MM.1S (cell line): ENCODE results near the gene SNX33.

Experiments used
- CTCF ChIP-seq: fragments of 300-600 bp; sonication (generic); IDR thresholded peaks from 2 replicates; pipeline ENCODE4 v1.5.1; 2016; ENCODE audit warnings: antibody characterized with exemption, low read length, mixed read lengths
- EZH2 ChIP-seq: fragments of 300-600 bp; sonication (generic); optimal IDR thresholded peaks from 2 replicates; pipeline ENCODE3; 2017; ENCODE audit warnings: low read depth, mild to moderate bottlenecking, antibody characterized with exemption, low read length, mixed read lengths
- EZH2phosphoT487 ChIP-seq: fragments of 300-600 bp; sonication (generic); IDR thresholded peaks from 2 replicates; pipeline ENCODE4 v1.6.1; 2018; ENCODE audit warnings: antibody characterized with exemption, low read length

- no peak for TF ChIP-seq CTCF
- TF ChIP-seq EZH2: no peak
- TF ChIP-seq EZH2phosphoT487: no peak
Measured at GRCh38 chr15:75704618-75705017, 56.9 kb downstream of the SNX33 start.
